GM21423 (cell line): ENCODE measurements around the gene TRIM67.

ENCODE experiments used
- ATAC-seq: cut with Tn5 transposase; IDR thresholded peaks from one replicate; pipeline ENCODE4 v1.9.1; 2021; ENCODE audit warnings: mild to moderate bottlenecking, moderate library complexity; ENCODE audit not compliant: unreplicated experiment

The TRIM67 gene

GRCh38 chr1:231182317-231182716, 20.5 kb downstream of the TRIM67 start:
- ATAC-seq, result no peak

- no peak for ATAC-seq
These were observed 22.1 kb downstream of the TRIM67 start for GRCh38 chr1:231183639-231184590.

GRCh38 chr1:231184891-231185290, 23.0 kb downstream of the TRIM67 start:
- ATAC-seq, result no peak

GRCh38 chr1:231185391-231185790, 23.5 kb downstream of the TRIM67 start:
- ATAC-seq, result no peak

GRCh38 chr1:231186356-231187115, 24.7 kb downstream of the TRIM67 start:
- no peak for ATAC-seq

- ATAC-seq, result no peak
These were observed 25.7 kb downstream of the TRIM67 start for GRCh38 chr1:231187571-231187970.

GRCh38 chr1:231188072-231188471, 26.2 kb downstream of the TRIM67 start:
- no peak for ATAC-seq

- no peak for ATAC-seq
These were observed 26.9 kb downstream of the TRIM67 start for GRCh38 chr1:231188768-231189167.

GRCh38 chr1:231189683-231190270, 27.9 kb downstream of the TRIM67 start:
- no peak for ATAC-seq

GRCh38 chr1:231190456-231190855, 28.6 kb downstream of the TRIM67 start:
- no peak for ATAC-seq

GRCh38 chr1:231192620-231193163, 30.8 kb downstream of the TRIM67 start:
- no peak for ATAC-seq

- ATAC-seq, result no peak
These were observed 32.0 kb downstream of the TRIM67 start for GRCh38 chr1:231193710-231194340.

- no peak for ATAC-seq
These were observed 32.6 kb downstream of the TRIM67 start for GRCh38 chr1:231194476-231194842.

GRCh38 chr1:231194843-231195516, 33.1 kb downstream of the TRIM67 start:
- ATAC-seq, result no peak

- ATAC-seq, result no peak
These were observed 34.4 kb downstream of the TRIM67 start for GRCh38 chr1:231196307-231196706.

- ATAC-seq, result no peak
These were observed 34.9 kb downstream of the TRIM67 start for GRCh38 chr1:231196728-231197127.

GRCh38 chr1:231199868-231200267, 38.0 kb downstream of the TRIM67 start:
- no peak for ATAC-seq

- ATAC-seq, result no peak
These were observed 38.7 kb downstream of the TRIM67 start for GRCh38 chr1:231200388-231201031.

- ATAC-seq, result no peak
These were observed 39.6 kb downstream of the TRIM67 start for GRCh38 chr1:231201375-231201978.
